Measurements from ENCODE around the gene APOM.

GRCh38 chr6:31654574-31655348 is 933 bp upstream of the APOM start:
- TF ChIP-seq CTCF (conservative IDR thresholded peaks at IDR 0.05) = no peak
- TF ChIP-seq ZFX (IDR thresholded peaks at IDR 0.05) = no peak

Measured in C4-2B (cell line).